HG03097 (cell line): ENCODE data around the gene FEM1A.
"Not testable (repeated sequence)": the region's sequence is repeated elsewhere in the genome, so short reads cannot be mapped to it uniquely, and the experiment has no call there.

Source experiments
- ATAC-seq: cut with Tn5 transposase; IDR thresholded peaks from one replicate; pipeline ENCODE4 v1.9.1; 2021; ENCODE audit not compliant: unreplicated experiment, low FRiP score

Gene FEM1A, protein sequence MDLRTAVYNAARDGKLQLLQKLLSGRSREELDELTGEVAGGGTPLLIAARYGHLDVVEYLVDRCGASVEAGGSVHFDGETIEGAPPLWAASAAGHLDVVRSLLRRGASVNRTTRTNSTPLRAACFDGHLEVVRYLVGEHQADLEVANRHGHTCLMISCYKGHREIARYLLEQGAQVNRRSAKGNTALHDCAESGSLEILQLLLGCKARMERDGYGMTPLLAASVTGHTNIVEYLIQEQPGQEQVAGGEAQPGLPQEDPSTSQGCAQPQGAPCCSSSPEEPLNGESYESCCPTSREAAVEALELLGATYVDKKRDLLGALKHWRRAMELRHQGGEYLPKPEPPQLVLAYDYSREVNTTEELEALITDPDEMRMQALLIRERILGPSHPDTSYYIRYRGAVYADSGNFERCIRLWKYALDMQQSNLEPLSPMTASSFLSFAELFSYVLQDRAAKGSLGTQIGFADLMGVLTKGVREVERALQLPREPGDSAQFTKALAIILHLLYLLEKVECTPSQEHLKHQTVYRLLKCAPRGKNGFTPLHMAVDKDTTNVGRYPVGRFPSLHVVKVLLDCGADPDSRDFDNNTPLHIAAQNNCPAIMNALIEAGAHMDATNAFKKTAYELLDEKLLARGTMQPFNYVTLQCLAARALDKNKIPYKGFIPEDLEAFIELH

DNA sequence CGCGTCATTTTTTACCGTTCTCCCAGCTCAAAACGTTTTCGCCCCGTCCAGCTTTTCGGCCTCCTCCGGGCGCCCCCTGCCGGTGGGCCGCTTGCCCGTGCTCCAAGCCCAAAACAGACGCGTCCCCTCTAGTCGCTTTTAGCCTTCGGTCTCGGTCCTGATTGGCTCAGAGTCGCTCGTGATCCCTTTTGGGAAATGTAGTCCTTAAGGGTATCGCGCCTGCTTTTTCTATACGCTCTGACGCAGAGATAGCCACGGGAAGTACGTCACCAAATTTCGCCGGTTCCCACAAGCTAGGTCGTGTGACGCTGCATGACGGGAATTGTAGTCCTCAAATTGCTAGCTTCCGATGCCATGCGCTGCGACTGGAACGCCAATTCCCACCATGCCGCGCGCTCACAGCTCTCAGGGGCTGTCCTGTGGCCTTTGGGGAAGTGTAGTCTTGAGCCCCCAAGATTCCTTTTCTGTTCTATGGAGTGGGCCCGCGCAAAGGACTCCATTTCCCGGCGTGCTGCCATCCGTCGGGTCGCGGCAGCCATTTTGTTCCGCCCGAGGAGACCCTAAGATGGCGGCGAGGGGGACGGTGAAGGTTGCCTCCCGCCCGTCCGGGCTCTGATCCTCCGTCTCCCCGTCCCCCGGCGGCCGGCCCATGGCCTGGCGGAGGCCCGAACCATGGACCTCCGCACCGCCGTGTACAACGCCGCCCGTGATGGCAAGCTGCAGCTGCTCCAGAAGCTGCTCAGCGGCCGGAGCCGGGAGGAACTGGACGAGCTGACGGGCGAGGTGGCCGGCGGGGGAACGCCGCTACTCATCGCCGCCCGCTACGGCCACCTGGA is at the start of gene FEM1A:
TSS of gene FEM1A (plus strand) at position 552 of the 836 bp plus-strand sequence. CDS start at position 673, 121 bp downstream.
- ATAC-seq = peak; percentile 96

- no peak for ATAC-seq
These were observed 48.5 kb upstream of the FEM1A start for GRCh38 chr19:4742723-4743646.

GRCh38 chr19:4744451-4745174 is 46.9 kb upstream of the FEM1A start:
- no peak for ATAC-seq

DNA sequence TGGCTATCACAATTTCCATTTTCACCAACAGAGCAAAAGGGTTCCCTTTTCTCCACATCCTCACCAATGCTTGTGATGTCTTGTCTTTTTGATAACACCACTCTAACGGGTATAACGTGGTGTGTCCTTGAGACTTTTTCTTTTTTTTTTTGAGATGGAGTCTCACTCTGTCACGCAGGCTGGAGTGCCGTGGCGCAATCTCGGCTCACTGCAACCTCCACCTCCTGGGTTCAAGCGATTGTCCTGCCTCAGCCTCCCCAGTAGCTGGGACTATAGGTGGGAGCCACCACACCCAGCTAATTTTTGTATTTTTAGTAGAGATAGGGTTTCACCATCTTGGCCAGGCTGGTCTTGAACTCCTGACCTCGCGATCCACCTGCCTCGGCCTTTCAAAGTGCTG is 46.4 kb upstream of the FEM1A start:
- not testable (repeated sequence) for ATAC-seq

DNA sequence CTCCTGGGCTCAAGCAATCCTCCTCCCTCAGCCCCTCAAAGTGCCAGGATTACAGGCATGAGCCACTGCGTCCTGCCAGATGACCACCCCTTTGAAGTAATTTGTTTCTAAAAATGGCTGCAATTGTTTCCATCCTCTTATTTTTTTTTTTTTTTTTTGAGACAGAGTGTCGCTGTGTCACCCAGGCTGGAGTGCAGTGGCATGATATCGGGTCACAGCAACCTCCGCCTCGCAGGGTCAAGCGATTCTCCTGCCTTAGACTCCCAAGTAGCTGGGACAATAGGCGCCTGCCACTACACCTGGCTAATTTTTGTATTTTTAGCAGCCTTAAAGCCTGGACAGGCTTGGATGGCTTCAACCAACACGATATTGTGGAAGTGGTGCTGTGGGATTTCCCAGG is 45.5 kb upstream of the FEM1A start:
- ATAC-seq = no peak

DNA sequence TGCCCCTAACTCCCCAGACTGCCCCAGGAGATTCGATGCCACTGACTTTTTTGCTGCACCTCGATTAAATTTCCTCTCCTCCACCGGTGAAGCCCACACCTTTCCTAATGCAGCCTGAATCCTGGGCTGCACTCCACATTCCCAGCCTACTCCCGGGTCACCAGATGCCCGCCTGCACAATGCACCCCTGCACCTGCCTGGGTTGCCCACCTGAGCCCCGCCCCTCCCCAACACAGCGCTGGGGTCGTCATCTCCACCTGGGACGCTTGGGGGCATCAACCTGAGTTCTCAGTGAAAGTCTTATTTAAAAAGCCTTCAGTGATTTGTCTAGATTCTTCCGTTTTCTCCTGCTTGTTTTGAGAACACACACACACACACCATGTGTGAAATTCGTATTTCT is 43.3 kb upstream of the FEM1A start:
- no peak for ATAC-seq

DNA sequence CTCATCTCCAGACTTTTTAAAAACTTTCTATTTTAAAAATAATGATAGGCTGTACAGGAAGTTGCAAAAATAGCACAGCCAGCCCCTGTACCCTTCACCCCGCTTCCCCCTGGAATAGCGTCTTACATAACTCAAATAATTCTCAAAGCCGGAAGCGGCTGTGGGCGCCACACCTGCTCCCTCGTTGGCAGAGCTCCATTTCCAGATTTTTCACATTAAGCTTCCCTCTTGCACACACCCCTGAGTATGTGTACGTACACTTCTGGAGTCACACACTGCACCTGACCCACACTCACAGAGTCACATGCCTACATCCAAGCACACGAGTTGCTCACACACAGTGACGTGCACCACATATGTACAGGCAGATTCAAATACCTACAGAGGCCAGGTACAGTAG is 42.9 kb upstream of the FEM1A start:
- ATAC-seq = no peak

- ATAC-seq = no peak
These were observed 41.5 kb upstream of the FEM1A start for GRCh38 chr19:4749870-4750590.

DNA sequence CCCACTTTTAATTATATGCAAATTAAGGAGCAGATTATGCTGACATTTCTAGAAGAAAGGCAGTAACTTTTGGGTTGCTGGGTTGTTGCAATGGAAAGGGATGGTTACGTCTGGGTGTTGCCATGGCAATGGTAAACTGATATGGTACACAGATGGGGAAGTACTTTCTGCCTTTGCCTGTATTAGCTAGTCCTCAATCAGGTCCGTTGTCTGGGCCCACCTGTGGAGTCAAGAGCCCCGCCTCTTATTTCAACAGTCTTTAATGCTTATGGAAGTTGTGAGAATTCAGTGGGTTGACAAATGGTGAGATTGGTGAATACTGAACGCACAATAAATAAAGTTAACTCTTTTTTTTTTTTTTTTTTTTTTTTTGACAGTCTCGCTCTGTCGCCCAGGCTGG is 37.3 kb upstream of the FEM1A start:
- no peak for ATAC-seq

- ATAC-seq = no peak
These were observed 36.1 kb upstream of the FEM1A start for GRCh38 chr19:4755459-4755858.

DNA sequence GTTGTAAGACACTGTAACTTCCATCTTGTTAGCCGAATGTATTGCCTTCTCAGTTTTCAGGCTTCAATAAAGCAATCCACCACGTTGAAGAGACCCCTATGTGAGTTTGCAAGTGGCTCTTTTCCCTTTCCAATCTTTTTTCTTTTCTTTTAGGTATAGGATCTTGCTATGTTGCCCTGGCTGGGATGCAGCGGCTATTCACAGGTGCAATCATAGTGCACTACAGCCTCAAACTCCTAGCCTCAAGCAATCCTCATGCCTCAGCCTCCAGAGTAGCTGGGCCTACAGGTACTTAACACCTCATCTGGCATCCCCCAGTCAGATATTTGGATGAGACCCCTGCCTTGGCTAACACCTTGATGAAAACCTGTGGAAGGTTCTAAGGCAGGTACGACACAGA is 33.5 kb upstream of the FEM1A start:
- ATAC-seq = no peak

DNA sequence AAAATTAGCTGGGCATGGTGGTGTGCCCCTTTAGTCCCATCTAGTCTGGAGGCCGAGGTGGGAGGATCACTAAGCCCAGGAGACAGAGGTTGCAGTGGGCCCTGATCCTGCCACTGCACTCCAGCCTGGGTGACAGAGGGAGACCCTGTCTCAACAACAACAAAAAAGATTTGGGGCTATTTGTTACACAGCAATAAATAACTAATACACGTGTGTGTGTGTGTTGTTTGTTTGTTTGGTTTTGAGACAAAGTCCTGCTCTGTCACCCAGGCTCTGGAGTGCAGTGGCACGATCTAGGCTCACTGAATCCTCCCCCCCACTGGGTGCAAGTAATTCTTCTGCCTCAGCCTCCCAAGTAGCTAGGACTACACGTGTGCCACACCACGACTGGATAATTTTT is 32.9 kb upstream of the FEM1A start:
- no peak for ATAC-seq

DNA sequence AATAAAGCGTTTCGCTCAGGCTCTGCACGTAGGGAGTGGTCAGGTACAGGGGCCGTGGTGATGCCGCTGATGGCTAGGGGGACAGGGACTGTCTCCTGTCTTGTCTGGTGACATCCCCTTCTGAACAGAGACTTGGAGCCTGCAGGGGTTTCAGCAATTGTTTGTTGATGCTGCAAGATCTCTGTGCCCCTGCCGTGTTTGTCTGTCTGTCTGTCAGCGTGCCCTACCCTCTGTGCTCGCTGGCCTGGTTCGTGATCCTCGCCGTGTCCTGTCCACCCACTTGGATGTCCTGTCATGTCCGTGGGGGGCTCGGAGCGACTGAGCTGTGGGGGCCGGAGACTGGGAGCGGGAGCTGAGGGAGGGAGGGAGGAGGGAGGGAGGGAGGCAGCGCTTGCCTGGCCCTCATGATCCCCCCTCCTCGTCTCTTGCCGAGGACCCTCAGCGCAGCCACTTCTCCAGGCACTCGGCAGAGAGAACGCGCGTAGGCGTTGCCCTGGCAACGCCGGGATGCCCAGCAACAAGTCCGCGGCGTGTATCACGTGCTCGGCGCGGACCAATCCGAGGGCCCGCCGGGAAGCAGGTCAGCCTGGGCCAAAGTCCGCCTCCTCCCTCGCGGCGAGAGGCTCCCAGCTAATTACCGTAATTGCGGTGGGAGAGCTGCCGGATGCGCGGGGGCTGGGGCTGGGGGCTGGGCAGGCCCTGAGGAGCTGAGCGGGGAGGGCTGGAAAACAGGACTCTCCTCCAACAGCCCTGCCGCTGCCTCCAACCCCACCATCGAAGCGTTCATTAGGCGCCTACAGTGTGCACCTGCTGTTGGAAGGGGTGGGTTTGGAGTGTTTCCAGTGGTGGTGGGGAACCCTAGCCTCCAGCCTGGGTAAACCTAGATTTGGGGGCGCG is 31.9 kb upstream of the FEM1A start:
- ATAC-seq = no peak

DNA sequence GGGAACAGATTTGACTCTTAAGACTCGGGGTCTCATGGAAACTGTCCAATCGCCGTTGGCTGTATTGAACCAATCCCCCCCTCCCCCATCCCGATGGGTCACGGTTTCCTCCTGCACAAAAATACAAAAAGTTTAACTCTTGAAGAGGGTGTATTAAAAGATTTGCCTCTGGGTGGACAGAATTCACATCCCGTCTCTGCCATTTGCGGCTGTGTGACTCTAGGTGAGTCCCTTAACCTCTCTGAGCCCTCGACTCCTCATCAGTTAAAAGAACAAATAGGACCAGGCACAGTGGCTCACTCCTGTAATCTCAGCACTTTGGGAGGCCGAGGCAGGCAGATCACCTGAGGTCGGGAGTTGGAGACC is 31.3 kb upstream of the FEM1A start:
- ATAC-seq = no peak

GRCh38 chr19:4763021-4763420 is 28.5 kb upstream of the FEM1A start:
- no peak for ATAC-seq

- no peak for ATAC-seq
These were observed 27.2 kb upstream of the FEM1A start for GRCh38 chr19:4764393-4764660.

DNA sequence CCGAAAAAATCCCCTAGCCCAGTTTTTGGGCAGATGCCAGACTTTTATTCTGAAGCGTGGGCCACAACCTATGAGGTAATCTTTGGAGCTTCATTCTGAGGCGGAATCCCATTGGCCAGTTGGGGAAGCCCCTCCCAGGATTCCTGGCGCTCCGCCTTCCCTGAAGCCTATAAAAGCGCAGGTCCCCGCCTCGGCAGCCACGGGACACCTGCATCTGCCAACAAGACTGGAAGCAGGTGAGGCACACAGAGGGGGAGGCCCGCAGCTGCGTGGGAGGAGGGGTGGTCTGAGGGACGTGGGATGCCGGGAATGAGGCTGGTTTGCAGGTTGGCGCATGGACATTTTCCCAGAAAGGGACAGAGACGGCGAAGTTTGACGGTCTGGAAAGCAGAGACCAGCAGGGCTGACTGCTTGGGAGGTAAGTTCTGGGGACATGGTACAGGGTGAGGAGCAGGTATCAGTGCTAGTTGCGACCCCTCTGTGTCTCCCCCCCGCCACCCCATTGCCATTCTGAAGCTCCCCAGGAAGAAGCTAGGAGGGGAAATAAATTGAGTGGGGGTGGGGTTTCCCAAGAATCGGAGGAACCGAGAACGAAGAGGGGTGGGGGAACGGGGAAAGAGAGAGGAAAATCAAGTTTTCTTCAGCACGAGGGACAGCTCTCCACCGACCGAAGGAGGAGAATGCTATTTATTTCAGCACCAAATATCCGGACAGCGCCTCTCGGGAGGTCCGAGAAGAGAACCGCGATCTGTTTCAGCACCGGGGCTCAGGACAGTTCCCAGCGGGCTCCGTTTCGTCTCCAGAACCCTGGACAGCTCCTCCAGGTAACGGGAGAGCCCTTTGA is 22.4 kb upstream of the FEM1A start:
- no peak for ATAC-seq
